Right cardiac atrium (tissue), 5 donors: Measurements from ENCODE around the gene LNX1. TPM values are rescaled to one million over a fixed set of nuclear protein-coding genes. Genes with fewer than 3 reads are reported as not detected.
"Not testable (repeated sequence)": the region's sequence is repeated elsewhere in the genome, so short reads cannot be mapped to it uniquely, and the experiment has no call there.

Experiments
- ATAC-seq, 2 donors: fragments of 200-7000 bp; cut with Tn5 transposase; one replicate each; pipeline versions ENCODE4 v1.8.0 to v1.9.1; 2020; ENCODE audit warnings: moderate library complexity in 2 of 2, mild to moderate bottlenecking in 1 of 2
- DNase-seq, 3 donors: peaks; one replicate each; pipeline ENCODE4 v3.0.0-alpha.2; 2020
- H3K27ac ChIP-seq: one replicate; pipeline ENCODE4 v1.5.1; 2013; ENCODE audit warnings: mild to moderate bottlenecking, low read length, control low read depth, moderate library complexity
- H3K27me3 ChIP-seq: one replicate; pipeline ENCODE4 v1.6.1; 2013; ENCODE audit not compliant: control insufficient read depth, insufficient read depth
- H3K4me1 ChIP-seq: one replicate; pipeline ENCODE4 v1.6.1; 2013; ENCODE audit warnings: low read length; ENCODE audit not compliant: control insufficient read depth, insufficient read depth
- H3K4me3 ChIP-seq: one replicate; pipeline ENCODE4 v1.5.1; 2013; ENCODE audit warnings: low read length, control low read depth
- H3K9me3 ChIP-seq: one replicate; pipeline ENCODE4 v1.6.1; 2013; ENCODE audit warnings: low read length; ENCODE audit not compliant: control insufficient read depth
- WGBS: extraction: QIAGEN DNeasy Blood & Tissue Kit; methylation state at CpG from one replicate; pipeline ENCODE4 v1.1.7; 2013; 5-methylcytosine and 5-hydroxymethylcytosine counted together
- intact Hi-C, 4 donors: fragments of 100-400 bp; cut with DNase I; formaldehyde crosslinking; loops; one replicate each; pipeline versions ENCODE4 v1.11.0 to v1.14.0; 2022 to 2023
- polyA plus RNA-seq: library from polyadenylated mRNA; stranded (reverse); fragments of 200-250 nt; gene quantifications from one replicate; pipeline ENCODE4 v1.2.3, GENCODE V29; 2013
- total RNA-seq, 4 donors: library from RNA; stranded (reverse); fragmentation: NEBNext Ultra II Directional; extraction: Animal tissue kit (Norgen Biotek cat#: 25700); gene quantifications; one replicate each; pipeline ENCODE4 v1.2.1, GENCODE V29; 2021
- donor health status: healthy with polysubstance abuse.
- donor health status: DM: no; HTN: yes; CAD: no.
- donor health status: DM: no; HTN: no; CAD: no.
- donor health status: DM: no; HTN: yes; CAD: no; lungs with severe emphysema.
- donor health status: DM: yes; HTN: yes; CAD: no.

Gene LNX1
- total and polyA plus RNA-seq, 5 donors = 4.4 to 11.5 (median 6.8) TPM

DNA sequence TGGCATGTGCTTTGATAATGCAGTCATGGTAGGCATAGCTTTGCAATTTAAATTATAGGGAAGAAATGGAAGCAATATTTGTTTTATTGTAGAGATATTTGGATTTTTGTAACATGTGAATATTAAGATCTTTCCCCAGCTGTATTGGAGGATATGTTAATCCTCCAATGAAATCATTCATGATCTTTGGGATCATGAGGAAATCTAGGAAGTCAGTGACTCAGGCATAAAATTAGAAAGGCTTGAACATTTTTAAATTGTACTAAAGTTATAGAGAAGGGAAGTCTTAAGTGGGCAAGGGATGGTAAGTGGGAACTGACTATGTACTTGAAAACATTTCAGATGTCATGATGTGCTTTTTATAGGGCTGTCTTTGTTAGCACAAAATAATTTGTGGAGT is 167.0 kb downstream of the LNX1 start:
- DNase-seq (no peak), ATAC-seq (no peak)
- Histone ChIP-seq H3K9me3 (no peaks in the 10 kb centered on the region), H3K27me3 (no peaks in the 10 kb centered on the region), H3K4me3 (no peak overlapping the region), H3K27ac (no peak overlapping the region), H3K4me1 (no peaks in the 10 kb centered on the region)
- intact Hi-C loops = no loop called here

DNA sequence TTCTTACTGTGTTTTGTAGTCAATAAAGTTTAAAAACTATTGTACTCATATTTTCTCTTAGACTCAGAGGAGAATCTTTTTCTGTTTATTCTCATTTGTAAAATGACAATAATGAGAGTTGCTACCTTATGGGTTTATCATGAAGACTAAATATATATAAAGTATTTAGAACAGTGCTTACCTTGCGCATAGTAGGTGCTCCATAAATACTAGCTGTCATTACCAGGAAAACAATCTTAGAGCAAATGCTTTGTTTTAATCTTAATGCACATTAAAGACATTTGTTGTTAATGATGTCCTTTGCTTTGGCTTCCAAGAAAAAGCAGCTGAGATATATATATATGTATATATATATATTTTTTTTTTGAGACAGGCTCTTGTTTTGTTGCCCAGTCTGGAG is 168.9 kb downstream of the LNX1 start:
- ATAC-seq (no peak), DNase-seq (no peak)
- Histone ChIP-seq H3K9me3 (no peaks in the 10 kb centered on the region), H3K4me3 (no peak overlapping the region), H3K27me3 (no peaks in the 10 kb centered on the region), H3K4me1 (peaks cover 2% of the 10 kb centered on the region), H3K27ac (no peak overlapping the region)
- WGBS = 98% methylated on average over 1 of the region's 1 CpG
- intact Hi-C loops = no loop called here

DNA sequence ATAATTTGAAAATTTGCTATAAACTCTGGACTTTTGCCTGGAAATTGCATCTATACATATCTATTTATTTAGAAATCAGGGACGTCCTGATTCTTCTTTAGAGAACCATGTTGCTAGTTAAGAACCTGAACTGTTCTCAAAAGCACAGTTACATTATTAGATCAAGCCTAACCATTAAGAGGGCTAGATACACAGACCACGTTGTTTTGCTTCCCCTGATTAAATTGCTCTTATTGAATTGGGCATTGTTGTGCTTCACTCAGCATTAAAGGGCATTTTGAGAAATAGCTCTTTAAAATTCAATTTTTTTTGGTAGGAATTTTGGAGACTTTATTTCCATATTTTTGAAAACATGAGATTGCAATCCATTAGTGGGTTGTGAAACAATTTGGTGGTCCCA is 169.5 kb downstream of the LNX1 start:
- no peaks in the 10 kb centered on the region for H3K9me3 ChIP-seq
- no peak for DNase-seq
- intact Hi-C loops = no loop called here
- no peak overlapping the region for H3K27ac ChIP-seq
- 85% methylated on average over 2 of the region's 2 CpGs for WGBS
- H3K4me1 ChIP-seq = peaks cover 2% of the 10 kb centered on the region
- H3K4me3 ChIP-seq = no peak overlapping the region
- no peak for ATAC-seq
- no peaks in the 10 kb centered on the region for H3K27me3 ChIP-seq

DNA sequence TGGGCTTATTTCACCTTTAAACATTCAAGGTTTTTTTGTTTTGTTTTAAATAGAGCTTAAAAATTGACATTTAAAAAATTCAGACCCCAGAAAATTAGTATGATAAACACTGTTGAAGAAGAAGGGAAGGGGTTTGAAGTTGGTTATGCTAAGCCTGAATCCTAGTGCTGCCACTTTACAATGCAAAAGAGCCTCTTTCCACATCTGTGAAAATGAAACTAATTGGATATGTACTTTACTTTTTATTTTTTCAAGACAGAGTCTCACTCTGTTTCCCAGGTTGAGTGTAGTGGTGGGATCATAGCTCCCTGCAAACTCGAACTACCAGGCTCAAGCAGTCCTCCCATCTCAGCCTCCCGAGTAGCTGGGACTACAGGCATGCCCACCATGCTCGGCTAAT is 172.1 kb downstream of the LNX1 start:
- H3K9me3 ChIP-seq = no peaks in the 10 kb centered on the region
- H3K27ac ChIP-seq = no peak overlapping the region
- 94% methylated on average over 3 of the region's 3 CpGs for WGBS
- H3K27me3 ChIP-seq = no peaks in the 10 kb centered on the region
- peaks cover 4% of the 10 kb centered on the region for H3K4me1 ChIP-seq
- intact Hi-C loops = no loop called here
- no peak for DNase-seq
- no peak overlapping the region for H3K4me3 ChIP-seq
- no peak for ATAC-seq

DNA sequence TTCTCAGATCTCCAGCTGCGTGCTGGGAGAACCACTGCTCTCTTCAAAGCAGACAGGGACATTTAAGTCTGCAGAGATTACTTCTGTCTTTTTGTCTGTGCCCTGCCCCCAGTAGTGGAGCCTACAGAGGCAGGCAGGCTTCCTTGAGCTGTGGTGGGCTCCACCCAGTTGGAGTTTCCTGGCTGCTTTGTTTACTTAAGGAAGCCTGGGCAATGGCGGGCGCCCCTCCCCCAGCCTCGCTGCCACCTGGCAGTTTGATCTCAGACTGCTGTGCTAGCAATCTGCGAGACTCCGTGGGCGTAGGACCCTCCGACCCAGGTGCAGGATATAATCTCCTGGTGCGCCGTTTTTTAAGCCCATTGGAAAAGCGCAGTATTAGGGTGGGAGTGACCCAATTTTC is 181.8 kb downstream of the LNX1 start:
- H3K27ac ChIP-seq, ATAC-seq, H3K4me1 ChIP-seq, intact Hi-C loops, H3K9me3 ChIP-seq, H3K27me3 ChIP-seq, H3K4me3 ChIP-seq: not testable (repeated sequence)
- peak in 1 of 3 donors; percentile 35 for DNase-seq
- 98% methylated on average over 11 of the region's 11 CpGs for WGBS

Other genes starting within 250 kb of the LNX1 start
- gene SCFD2, start 225.4 kb downstream of the LNX1 start, total RNA-seq = 10 to 100 TPM in 3 of 4 donors, 1 to 10 TPM in 1; 7.9 to 11.1 (median 10.2) TPM
- gene SCFD2, start 225.4 kb downstream of the LNX1 start, polyA plus RNA-seq = 4.5 TPM
- 10 to 100 TPM; 27.9 to 33.6 (median 31.5) TPM for gene FIP1L1, start 213.8 kb downstream of the LNX1 start, total RNA-seq
- gene FIP1L1, start 213.8 kb downstream of the LNX1 start, polyA plus RNA-seq = 24.8 TPM